GM18508 (cell line): ENCODE data around the gene HEXB.
A peak's percentile ranks its signal among the peaks of the same experiment; 100 is the strongest.

Experiments
- ATAC-seq: cut with Tn5 transposase; IDR thresholded peaks from one replicate; pipeline ENCODE4 v1.9.1; 2021; ENCODE audit warnings: moderate number of reproducible peaks; ENCODE audit not compliant: insufficient read depth, unreplicated experiment

Gene HEXB

DNA sequence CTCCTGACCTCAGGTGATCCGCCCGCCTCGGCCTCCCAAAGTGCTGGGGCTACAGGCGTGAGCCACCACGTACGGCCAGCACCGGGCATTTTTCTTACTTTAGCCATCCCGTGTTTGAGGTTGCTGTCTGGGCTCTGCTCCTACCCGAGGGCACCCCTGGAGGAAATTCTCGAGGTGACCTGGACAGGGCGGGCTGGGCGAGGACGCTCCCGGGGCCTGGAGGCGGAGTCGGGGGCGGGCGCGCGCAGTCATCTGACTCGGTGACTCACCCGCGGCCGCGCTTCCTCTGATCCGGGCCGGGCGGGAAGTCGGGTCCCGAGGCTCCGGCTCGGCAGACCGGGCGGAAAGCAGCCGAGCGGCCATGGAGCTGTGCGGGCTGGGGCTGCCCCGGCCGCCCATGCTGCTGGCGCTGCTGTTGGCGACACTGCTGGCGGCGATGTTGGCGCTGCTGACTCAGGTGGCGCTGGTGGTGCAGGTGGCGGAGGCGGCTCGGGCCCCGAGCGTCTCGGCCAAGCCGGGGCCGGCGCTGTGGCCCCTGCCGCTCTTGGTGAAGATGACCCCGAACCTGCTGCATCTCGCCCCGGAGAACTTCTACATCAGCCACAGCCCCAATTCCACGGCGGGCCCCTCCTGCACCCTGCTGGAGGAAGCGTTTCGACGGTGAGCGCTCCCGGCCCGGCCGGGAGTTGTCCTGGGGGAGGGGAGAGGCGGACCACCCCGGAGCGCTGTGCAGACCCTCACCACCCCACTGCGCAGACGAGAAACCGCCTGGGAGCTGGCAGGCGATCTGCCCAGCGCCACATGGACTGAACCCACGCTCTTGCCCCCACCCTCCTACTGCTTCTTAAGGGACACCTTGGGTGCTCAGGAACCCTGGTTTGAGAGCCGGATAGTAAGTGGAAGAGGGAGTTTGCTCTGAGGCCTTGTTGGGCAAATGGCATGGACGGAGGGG lies at the start of gene HEXB:
TSS of gene HEXB (plus strand) at position 334 of the 952 bp plus-strand sequence. CDS start at position 362, 28 bp downstream.
- ATAC-seq, result peak; percentile 41

GRCh38 chr5:74636149-74636548 lies 48.9 kb upstream of the HEXB start:
- ATAC-seq, result no peak

GRCh38 chr5:74636552-74636951 lies 48.5 kb upstream of the HEXB start:
- ATAC-seq, result no peak

DNA sequence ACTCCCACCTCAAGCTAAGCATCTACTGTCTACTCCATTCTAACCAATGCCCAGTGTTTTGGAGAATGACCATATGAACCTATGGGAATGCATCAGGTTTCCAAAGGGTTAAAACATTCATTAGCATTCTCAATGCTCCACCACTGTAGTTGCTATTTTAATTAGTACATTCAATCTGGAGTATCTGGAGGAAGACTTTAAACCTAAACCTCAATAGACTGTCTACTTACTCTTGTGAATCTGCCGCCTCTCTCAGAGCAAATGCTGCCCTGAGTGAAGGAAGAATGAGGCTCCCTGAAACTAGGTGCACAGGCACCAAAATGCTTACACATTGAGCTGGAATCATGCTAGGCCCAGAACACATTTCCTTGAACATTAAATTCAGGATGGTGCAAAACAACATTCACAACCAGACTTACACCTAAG lies 46.5 kb upstream of the HEXB start:
- ATAC-seq, result no peak

- ATAC-seq, result no peak
Measured at GRCh38 chr5:74638970-74639806, 45.8 kb upstream of the HEXB start.

DNA sequence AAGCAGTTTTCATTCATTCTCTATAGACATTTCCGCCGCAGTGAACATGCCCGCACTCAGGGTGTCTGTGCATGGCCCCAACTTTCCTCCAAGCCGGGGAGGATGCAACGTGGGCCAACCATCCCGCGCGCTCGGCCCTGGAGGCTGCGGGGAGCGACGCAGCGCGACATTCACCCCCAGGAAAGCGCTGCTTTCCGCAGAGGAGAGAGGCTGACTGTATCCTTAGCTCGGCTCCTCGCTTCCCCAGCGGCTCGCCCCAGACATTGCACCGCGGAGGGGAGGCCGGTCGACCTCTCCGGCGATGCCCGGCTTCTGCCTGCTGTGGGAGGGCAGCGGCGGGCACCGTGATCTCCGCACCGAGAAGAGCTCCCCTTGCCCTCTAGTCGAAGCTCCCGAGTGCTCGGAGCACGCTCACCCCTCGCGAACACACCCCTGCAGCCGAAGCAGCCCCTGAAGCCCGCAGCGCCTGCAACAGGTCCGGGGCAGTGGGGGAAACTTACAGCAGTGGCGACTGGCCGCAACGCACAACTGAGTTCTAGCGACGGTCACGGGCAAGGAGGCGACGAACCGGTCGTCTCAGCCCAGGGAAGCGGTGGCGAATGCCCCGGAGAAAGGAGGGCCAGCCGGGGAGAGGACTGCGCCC lies 45.1 kb upstream of the HEXB start:
- no peak for ATAC-seq

GRCh38 chr5:74640450-74640953 lies 44.5 kb upstream of the HEXB start, which contains the start of gene ENC1:
Gene ENC1 (minus strand): TSS chr5:74640728. CDS start chr5:74636485, 4,243 bp downstream.
- ATAC-seq, result peak; percentile 32

- ATAC-seq, result no peak
Measured at GRCh38 chr5:74640954-74641734, 43.9 kb upstream of the HEXB start.

DNA sequence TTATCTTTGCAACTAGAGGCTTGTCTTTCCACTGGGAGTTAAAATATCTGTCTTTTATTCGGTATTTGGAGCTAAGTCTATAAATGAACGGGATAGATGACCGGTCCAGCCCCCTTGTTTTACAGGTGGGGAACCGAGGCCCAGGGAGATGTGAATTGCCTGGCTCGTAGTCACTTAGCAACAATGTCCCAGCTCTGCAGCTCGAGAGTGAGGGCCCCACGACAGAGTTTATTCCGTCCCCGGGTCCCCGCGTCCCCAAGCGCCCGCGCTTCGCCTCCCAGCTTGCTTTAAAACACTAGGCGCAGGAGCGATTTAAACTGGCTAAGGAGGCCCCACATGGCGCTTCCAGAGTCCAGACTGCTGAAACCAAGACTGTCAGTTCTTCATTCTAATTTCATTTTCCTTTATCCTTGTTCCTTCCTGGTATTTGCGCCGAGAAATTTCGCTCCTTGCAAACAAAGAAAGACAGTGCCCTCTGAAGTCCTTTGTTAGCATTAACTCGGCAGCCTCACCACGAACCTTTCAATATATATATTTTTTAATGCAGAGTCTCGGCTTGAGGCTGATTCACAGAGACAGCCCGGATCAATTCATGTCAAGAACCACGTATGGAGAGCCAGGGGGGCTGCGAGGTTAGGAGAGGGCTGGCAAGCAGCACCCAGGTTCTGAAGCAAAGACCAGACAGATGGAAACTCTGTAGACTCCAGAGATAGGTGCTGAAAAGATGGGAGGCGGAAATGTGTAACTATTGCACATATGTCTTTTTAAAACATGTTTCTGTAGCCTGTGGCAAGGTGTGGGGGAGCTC lies 43.1 kb upstream of the HEXB start:
- ATAC-seq, result no peak

DNA sequence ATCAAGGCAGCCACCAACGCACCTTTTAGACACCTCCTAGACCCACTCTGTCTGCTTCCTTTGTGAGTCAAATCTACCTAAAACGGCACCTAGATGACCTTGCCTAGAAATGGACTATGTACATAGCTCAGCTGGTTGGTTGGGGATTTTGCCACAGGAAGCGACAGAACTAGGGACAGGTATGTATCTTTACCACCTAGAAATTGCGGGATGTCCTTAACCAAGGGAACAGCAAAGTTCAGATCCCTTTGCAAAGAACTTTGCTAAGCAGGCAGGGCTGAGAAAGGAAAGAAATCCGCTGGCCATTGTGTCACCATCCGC lies 42.5 kb upstream of the HEXB start:
- ATAC-seq, result no peak

DNA sequence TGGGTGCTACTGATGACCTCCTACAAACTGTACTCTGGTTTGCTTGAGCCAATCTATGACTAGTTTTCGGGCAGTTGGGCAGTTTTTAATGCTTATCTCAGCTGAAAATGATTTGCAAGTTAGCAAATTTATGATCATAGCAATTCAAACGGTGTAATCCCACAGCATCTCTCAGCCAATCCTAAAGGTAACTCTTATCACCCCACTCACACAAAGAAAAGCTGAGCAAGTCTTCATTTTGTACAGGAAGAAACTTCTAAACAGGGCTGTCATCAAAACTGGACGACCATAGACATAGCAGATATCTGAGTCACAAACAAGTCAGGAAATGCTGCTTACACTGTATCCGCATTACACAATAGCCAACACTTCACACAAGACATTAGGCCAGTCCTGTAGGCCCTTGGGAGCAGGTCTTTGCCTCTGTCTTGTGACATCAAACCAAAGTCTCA lies 41.9 kb upstream of the HEXB start:
- no peak for ATAC-seq

DNA sequence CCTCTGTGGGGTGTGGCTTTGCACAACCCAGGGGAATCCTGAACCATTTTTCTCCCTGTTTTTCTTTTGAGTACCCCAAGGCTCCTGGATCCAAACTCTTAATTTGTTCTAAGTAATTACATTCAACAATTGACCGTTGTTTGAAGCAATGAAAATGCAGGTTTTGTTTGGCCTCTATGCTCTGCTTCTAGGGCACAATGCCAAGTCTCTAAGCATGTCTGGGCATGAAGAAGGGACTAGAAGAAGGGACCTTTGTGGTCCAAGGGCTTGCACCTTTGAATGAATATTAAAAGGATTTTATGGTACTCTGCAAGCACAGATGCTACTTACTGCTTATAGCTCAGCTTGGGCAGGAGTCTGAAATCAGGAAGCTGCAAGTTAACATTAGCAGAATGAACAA lies 37.9 kb upstream of the HEXB start:
- ATAC-seq, result no peak

DNA sequence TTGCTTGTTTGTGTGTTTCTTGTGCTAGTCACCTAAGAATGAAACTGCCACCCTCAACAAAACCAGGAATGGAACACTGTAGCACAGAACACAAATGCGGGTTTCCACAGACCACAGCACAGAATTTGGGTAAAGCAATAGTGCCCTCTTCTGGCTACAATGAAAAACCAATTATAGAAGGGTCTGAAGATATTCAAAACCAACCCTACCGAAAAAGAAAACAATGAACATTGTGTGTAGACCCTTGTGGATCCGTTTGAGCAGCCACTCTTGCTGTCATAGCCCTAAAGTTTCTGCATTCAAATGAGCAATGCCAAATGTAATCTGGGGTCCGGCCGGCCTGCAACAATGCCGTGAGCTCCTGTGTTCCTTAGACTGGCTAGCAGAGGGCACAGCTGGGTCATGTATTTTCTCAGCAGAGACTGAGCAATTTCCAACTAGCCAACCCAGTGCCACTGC lies 36.2 kb upstream of the HEXB start:
- ATAC-seq, result no peak

GRCh38 chr5:74649421-74649973 lies 35.5 kb upstream of the HEXB start:
- no peak for ATAC-seq

DNA sequence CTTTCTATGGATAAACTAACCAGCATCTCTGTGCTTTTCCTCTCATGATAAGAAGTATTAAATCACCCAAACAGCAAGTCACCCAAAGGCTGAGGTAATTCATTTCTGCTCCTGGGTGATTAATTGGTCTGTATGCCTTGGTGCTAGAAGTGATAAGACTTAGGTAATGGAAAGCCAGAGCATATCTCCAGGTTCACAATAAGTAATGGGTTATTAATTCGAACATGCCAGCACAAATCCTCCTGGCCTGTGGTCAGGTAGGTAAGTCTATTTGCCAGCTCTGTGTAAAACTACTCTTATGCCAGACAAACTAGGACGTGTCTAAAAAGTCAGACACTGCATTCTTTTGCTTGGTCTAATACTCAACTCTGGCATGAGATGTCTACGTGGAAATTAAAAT lies 33.3 kb upstream of the HEXB start:
- no peak for ATAC-seq

DNA sequence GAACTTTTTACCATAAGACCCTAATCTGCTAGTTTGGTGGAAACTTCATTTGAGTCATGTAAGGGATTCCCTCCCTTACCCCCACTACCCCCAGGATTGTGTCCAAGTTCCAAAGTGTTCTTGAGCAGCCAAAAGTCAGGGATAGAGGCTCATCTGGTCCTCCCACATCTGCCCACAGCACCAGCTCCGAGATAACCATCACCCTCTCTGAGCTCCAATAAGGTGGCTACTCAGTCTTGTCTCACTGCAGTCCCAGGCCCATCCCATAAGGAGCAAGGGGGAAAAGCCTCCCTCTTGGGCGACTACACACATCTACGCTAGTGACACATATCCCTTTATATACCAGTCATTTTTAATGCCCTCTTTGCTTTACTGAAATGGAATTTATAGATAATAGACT lies 32.5 kb upstream of the HEXB start:
- ATAC-seq, result no peak

DNA sequence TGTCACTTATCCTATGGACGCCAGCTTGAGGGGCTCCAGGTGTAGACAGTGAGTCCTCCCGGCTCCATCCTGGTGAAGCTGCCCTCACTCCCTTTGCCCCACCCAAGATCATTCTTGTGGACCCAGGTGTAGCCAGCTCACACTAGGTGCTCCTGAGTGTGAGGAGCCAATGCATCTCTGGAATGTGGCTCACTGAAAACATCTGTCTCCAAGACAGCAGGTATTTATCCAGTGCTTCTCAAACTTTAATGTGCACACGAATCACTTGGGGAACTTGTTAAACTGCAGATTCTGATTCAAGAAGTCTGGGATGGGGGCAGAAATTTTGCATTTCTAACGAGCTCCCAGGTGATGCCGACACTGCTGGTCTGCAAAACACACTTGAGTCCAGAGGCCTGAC lies 31.0 kb upstream of the HEXB start:
- no peak for ATAC-seq

GRCh38 chr5:74655206-74655605 lies 29.8 kb upstream of the HEXB start:
- no peak for ATAC-seq
